GM23338 (cell line): ENCODE measurements around the gene TGM2. TPM values are rescaled to one million over a fixed set of nuclear protein-coding genes. Genes with fewer than 3 reads are reported as not detected.

ENCODE experiments used
- ATAC-seq: fragments of 200-7000 bp; cut with Tn5 transposase; 3 replicates; pipeline ENCODE4 v1.9.1; 2020
- DNase-seq: peaks from one replicate; pipeline ENCODE4 v3.0.0-alpha.2; 2015; ENCODE audit warnings: low spot score
- H2AFZ ChIP-seq: fragments of 200-600 bp; sonication (generic); 2 replicates; pipeline ENCODE4 v1.8.0; 2016; ENCODE audit warnings: antibody characterized with exemption, mild to moderate bottlenecking, moderate library complexity
- H3F3A ChIP-seq: fragments of 200-600 bp; sonication (generic); replicated peaks from 2 replicates; pipeline ENCODE4 v1.8.0; 2017; ENCODE audit warnings: antibody characterized with exemption, mixed run types, low read depth
- H3K27ac ChIP-seq: fragments of 200-600 bp; sonication (generic); 2 replicates; pipeline ENCODE4 v1.6.1; 2016; ENCODE audit warnings: low read depth
- H3K27me3 ChIP-seq: fragments of 200-600 bp; sonication (generic); 2 replicates; pipeline ENCODE4 v1.8.0; 2016; ENCODE audit warnings: mild to moderate bottlenecking, mixed run types, moderate library complexity; ENCODE audit not compliant: insufficient read depth
- H3K36me3 ChIP-seq: fragments of 200-600 bp; sonication (generic); 2 replicates; pipeline ENCODE4 v1.8.0; 2016; ENCODE audit warnings: mild to moderate bottlenecking; ENCODE audit not compliant: insufficient read depth
- H3K4me1 ChIP-seq: fragments of 200-600 bp; sonication (generic); 2 replicates; pipeline ENCODE4 v1.8.0; 2016; ENCODE audit warnings: mild to moderate bottlenecking, moderate library complexity; ENCODE audit not compliant: insufficient read depth
- H3K4me2 ChIP-seq: fragments of 200-600 bp; sonication (generic); 2 replicates; pipeline ENCODE4 v1.7.1; 2017; ENCODE audit warnings: mixed run types
- H3K4me3 ChIP-seq: fragments of 200-600 bp; sonication (generic); 2 replicates; pipeline ENCODE4 v1.6.1; 2016; ENCODE audit warnings: mixed run types
- H3K79me2 ChIP-seq: fragments of 200-600 bp; sonication (generic); replicated peaks from 2 replicates; pipeline ENCODE4 v1.8.0; 2017; ENCODE audit warnings: mild to moderate bottlenecking; ENCODE audit not compliant: insufficient read depth
- H3K9me2 ChIP-seq: fragments of 200-600 bp; sonication (generic); 2 replicates; pipeline ENCODE4 v1.8.0; 2017; ENCODE audit not compliant: insufficient read depth
- H4K20me1 ChIP-seq: fragments of 200-600 bp; sonication (generic); replicated peaks from 2 replicates; pipeline ENCODE4 v1.8.0; 2017; ENCODE audit warnings: mild to moderate bottlenecking; ENCODE audit not compliant: insufficient read depth
- H3K27ac Mint-ChIP-seq: 2 replicates; pipeline ENCODE4 v1.8.0; 2020; ENCODE audit warnings: inconsistent platforms, mild to moderate bottlenecking, moderate library complexity, mixed read lengths
- H3K27me3 Mint-ChIP-seq: 3 replicates; pipeline ENCODE4 v1.8.0; 2022; ENCODE audit warnings: low read depth, mild to moderate bottlenecking, moderate library complexity, mixed read lengths, inconsistent platforms; ENCODE audit not compliant: insufficient read depth, poor library complexity
- H3K36me3 Mint-ChIP-seq: 3 replicates; pipeline ENCODE4 v1.8.0; 2021; ENCODE audit warnings: low read depth, mild to moderate bottlenecking, inconsistent platforms, moderate library complexity, mixed read lengths
- H3K4me1 Mint-ChIP-seq: 3 replicates; pipeline ENCODE4 v1.8.0; 2020; ENCODE audit warnings: mild to moderate bottlenecking, inconsistent platforms, mixed read lengths
- H3K4me3 Mint-ChIP-seq: 3 replicates; pipeline ENCODE4 v1.8.0; 2021; ENCODE audit warnings: moderate library complexity, mild to moderate bottlenecking, inconsistent platforms, mixed read lengths
- H3K9me3 Mint-ChIP-seq: 3 replicates; pipeline ENCODE4 v1.8.0; 2020; ENCODE audit warnings: moderate library complexity, mild to moderate bottlenecking, inconsistent platforms, mixed read lengths
- CREB1 ChIP-seq: fragments of 250-450 bp; sonication (Bioruptor Pico); IDR thresholded peaks from 2 replicates; pipeline ENCODE4 v1.5.0; 2020; ENCODE audit warnings: low read depth, mild to moderate bottlenecking, moderate library complexity
- ETS1 ChIP-seq: IDR thresholded peaks from 2 replicates; pipeline ENCODE4 v1.6.1; 2016; ENCODE audit warnings: antibody characterized with exemption
- EZH2 ChIP-seq: fragments of 200-600 bp; sonication (generic); IDR thresholded peaks from one replicate; pipeline ENCODE4 v1.8.0; 2017; ENCODE audit warnings: antibody characterized with exemption, mild to moderate bottlenecking, low read depth; ENCODE audit not compliant: unreplicated experiment
- JUNB ChIP-seq: IDR thresholded peaks from one replicate; pipeline ENCODE4 v1.6.1; 2016; ENCODE audit warnings: antibody characterized with exemption; ENCODE audit not compliant: unreplicated experiment
- NANOG ChIP-seq: IDR thresholded peaks from 2 replicates; pipeline ENCODE4 v1.6.1; 2016; ENCODE audit warnings: antibody characterized with exemption, borderline replicate concordance
- POLR2AphosphoS5 ChIP-seq: IDR thresholded peaks from 2 replicates; pipeline ENCODE4 v1.6.1; 2016; ENCODE audit warnings: antibody characterized with exemption, low read depth
- REST ChIP-seq: IDR thresholded peaks from one replicate; pipeline ENCODE4 v1.6.1; 2018; ENCODE audit warnings: antibody characterized with exemption; ENCODE audit not compliant: unreplicated experiment
- ZNF114 ChIP-seq: fragments of 250-450 bp; sonication (Bioruptor Pico); IDR thresholded peaks from 2 replicates; pipeline ENCODE4 v1.5.0; 2020; ENCODE audit warnings: mild to moderate bottlenecking, moderate library complexity
- ZNF331 ChIP-seq: fragments of 250-450 bp; sonication (Bioruptor Pico); IDR thresholded peaks from 2 replicates; pipeline ENCODE4 v1.5.0; 2020; ENCODE audit warnings: low read depth, mild to moderate bottlenecking, moderate library complexity
- ZNF462 ChIP-seq: fragments of 250-450 bp; sonication (Bioruptor Pico); IDR thresholded peaks from 2 replicates; pipeline ENCODE4 v1.5.0; 2020; ENCODE audit warnings: mild to moderate bottlenecking, moderate library complexity
- polyA plus RNA-seq: library from polyadenylated mRNA; unstranded; fragments of >200 nt; fragmentation: Nextera tagmentation; extraction: Ambion mirVana; gene quantifications from 2 replicates; pipeline ENCODE4 v1.2.1, GENCODE V29; 2016
- total RNA-seq: library from RNA; depleted of rRNA; stranded (reverse); fragments of >200 nt; shearing (Covaris generic); gene quantifications from 2 replicates; pipeline ENCODE4 v1.2.3, GENCODE V29; 2014

The TGM2 gene
- total and polyA plus RNA-seq, 2 experiments from 2014 or later: 0.45 to 1.0 TPM

DNA sequence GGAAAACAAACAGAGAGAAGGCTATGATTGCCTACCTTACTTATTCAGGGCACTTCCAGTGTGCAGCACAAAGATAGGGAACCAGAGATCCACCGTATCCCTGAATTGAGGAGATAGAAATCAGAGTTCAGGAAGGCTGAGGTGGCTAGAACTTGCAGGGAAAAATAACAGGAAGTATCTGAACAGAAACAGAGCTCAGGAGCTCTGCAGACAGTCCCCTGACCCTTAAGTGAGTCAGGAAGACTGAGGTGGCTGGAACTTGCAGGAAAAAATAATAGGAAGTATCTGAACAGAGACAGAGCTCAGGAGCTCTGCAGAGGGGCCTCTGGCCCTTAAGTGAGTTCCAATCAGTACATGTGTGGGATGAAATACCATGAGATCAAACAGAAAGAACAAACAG is 66.1 kb downstream of the TGM2 start (continued):
- TF ChIP-seq REST: no peak
- no peak for TF ChIP-seq ETS1
- no peak for TF ChIP-seq EZH2
- no peak for TF ChIP-seq POLR2AphosphoS5
- TF ChIP-seq ZNF114 (CRISPR knock-in tag): no peak
- no peak for TF ChIP-seq JUNB

DNA sequence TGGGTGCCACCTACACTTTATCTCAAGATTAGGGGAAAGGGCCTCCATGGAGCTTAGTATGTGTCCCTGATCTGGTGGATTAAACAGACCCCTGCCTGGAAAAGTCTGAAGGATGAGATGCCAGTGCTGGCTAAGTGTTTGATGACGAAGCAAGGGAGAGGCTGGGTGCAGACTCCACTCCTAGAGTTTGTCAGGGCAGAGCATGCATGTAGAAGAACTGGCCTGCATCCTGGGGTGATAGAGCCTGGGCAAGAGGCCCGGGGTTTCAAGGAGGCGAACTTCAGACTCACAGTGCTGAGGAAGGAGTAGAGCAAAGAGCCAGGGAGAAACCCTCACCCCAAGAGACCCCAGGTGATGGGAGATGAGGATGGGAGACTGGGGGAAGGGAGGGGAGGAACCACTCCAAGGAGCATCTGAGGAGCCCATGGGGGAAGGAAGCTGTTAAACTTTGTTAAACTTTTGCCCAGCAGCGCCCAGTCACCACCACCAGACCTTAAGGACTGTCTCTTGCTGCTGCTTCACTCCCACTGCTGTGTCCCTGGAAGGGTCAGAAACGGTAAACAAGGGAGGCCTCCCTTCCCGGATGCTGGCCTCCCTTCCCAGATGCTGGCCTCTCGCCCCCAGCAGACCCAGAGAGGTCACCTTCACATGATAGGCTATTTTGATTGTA is 69.9 kb downstream of the TGM2 start:
- no peaks in the 10 kb centered on the region for H3K27me3 ChIP-seq
- no peaks in the 10 kb centered on the region for H4K20me1 ChIP-seq
- Mint-ChIP-seq H3K27ac (0 out of 2 replicates have a peak overlapping the region, but pooled peaks have one; percentile 2), H3K9me3 (no peaks in the 10 kb centered on the region), H3K4me1 (peaks cover 2% of the 10 kb centered on the region; the same call in 2 of the 3 replicates), H3K4me3 (no peak overlapping the region), H3K27me3 (no peaks in the 10 kb centered on the region), H3K36me3 (peaks cover 3% of the 10 kb centered on the region)
- no peak overlapping the region for H3K4me3 ChIP-seq
- no peaks in the 10 kb centered on the region for H3K36me3 ChIP-seq
- ATAC-seq (no peak), DNase-seq (no peak)
- no peak overlapping the region for H3K4me2 ChIP-seq
- no peaks in the 10 kb centered on the region for H3K79me2 ChIP-seq
- no peaks in the 10 kb centered on the region for H3K4me1 ChIP-seq
- no peak overlapping the region for H3K27ac ChIP-seq
- H3F3A ChIP-seq: no peaks in the 10 kb centered on the region
- H3K9me2 ChIP-seq: no peaks in the 10 kb centered on the region
- no peak overlapping the region for H2AFZ ChIP-seq
- no peak for TF ChIP-seq ZNF462 (CRISPR knock-in tag)
- TF ChIP-seq ETS1: no peak
- no peak for TF ChIP-seq CREB1
- TF ChIP-seq NANOG: no peak
- TF ChIP-seq JUNB: no peak
- TF ChIP-seq ZNF331: no peak
- no peak for TF ChIP-seq POLR2AphosphoS5
